22Rv1 (cell line): ENCODE results near the gene CAMTA1.

Experiments
- ZFX ChIP-seq: fragments of 450-650 bp; IDR thresholded peaks from 2 replicates; pipeline ENCODE4 v1.6.1; 2017; ENCODE audit warnings: antibody characterized with exemption, borderline replicate concordance
- TF ChIP-seq, protein P1 (sequence below): fragments of 450-650 bp; IDR thresholded peaks from 2 replicates; pipeline ENCODE4 v1.5.1; 2017; ENCODE audit warnings: mild to moderate bottlenecking

DNA sequence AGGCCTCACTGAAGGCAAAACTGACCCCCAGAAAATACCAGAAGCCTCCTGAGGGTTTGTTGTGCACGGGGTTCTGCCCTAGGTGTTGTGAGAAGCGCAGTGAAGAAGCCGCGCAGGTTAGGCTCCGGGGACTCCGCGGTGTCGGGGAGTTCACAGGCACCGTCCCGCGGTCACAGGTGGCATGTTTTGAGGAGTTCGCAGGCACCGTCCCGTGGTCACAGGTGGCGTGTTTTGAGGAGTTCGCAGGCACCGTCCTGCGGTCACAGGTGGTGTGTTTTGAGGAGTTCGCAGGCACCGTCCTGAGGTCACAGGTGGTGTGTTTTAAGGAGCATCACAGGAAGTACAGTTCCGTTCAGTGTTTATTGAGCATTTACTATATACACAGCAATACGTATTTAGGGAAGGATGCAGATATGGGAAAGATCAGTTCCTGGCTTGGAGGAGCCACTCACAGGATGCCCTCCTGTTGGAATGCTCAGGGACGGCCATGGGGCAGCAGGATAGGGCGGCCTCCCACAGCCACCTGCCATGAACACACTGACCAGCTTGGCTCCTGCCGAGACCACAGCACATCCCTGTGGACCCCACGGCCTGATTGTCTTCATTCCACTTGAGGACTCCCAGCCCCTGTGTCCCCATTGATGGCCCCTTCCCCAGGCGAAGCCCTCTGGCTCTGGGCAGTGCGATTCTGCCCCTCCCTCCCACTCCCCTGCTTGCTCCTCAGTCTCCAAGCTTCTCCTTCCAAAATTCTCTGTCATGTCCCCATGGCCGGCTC is 899.8 kb downstream of the CAMTA1 start:
- TF ChIP-seq, protein P1, sequence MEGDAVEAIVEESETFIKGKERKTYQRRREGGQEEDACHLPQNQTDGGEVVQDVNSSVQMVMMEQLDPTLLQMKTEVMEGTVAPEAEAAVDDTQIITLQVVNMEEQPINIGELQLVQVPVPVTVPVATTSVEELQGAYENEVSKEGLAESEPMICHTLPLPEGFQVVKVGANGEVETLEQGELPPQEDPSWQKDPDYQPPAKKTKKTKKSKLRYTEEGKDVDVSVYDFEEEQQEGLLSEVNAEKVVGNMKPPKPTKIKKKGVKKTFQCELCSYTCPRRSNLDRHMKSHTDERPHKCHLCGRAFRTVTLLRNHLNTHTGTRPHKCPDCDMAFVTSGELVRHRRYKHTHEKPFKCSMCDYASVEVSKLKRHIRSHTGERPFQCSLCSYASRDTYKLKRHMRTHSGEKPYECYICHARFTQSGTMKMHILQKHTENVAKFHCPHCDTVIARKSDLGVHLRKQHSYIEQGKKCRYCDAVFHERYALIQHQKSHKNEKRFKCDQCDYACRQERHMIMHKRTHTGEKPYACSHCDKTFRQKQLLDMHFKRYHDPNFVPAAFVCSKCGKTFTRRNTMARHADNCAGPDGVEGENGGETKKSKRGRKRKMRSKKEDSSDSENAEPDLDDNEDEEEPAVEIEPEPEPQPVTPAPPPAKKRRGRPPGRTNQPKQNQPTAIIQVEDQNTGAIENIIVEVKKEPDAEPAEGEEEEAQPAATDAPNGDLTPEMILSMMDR, result no peak
- TF ChIP-seq ZFX, result no peak
